ENCODE results near the gene MCTP2.

The MCTP2 gene, protein sequence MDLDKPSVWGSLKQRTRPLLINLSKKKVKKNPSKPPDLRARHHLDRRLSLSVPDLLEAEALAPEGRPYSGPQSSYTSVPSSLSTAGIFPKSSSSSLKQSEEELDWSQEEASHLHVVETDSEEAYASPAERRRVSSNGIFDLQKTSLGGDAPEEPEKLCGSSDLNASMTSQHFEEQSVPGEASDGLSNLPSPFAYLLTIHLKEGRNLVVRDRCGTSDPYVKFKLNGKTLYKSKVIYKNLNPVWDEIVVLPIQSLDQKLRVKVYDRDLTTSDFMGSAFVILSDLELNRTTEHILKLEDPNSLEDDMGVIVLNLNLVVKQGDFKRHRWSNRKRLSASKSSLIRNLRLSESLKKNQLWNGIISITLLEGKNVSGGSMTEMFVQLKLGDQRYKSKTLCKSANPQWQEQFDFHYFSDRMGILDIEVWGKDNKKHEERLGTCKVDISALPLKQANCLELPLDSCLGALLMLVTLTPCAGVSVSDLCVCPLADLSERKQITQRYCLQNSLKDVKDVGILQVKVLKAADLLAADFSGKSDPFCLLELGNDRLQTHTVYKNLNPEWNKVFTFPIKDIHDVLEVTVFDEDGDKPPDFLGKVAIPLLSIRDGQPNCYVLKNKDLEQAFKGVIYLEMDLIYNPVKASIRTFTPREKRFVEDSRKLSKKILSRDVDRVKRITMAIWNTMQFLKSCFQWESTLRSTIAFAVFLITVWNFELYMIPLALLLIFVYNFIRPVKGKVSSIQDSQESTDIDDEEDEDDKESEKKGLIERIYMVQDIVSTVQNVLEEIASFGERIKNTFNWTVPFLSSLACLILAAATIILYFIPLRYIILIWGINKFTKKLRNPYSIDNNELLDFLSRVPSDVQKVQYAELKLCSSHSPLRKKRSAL

DNA sequence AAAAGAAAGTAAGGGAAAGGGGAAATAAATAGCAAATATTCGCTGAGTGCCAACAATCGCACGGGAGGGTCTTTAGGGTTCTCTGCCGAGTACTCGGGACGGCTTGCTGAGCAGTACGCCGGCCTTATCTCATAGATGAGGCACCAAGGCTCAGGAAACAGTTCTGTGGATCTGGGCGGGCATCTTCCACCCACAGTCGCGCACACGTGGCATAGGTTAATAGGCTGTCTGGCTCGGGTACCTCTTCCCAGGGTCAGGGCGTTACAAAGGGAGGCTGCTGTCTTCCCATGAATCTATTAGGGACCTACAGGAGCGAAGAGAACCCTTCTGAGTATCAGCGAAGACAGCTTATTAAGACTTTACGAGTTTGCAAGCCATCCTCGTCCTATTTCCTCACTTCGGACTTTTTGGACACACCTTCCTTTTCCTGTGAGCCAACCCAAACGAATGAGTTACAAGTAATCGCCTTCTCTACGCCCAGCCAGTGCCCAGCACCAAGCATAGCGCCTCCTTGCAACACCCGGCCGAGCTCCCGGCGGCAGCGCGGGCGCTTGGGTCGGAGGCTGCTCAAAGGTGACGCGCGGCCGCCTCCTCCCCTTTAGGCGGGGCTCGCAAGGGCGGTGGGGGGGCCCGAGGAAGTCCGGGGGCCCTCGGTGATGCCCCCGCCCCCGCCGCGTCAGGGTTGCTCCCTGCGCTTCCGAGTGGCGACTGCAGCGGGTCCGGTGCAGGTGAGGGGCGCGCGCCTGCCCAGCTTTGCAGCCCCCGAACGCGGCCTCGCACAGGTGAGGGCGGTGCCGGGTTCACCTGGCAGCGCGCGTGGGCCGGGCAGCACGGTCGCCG lies at the start of gene MCTP2:
TSS of gene MCTP2 (plus strand) at position 679 of the 840 bp plus-strand sequence. CDS start 66,705 bp downstream, outside the sequence.
- FAIRE-seq, result no peak
- DNase-seq (ENCODE audit: insufficient read length, low spot score), result no peak
- TF ChIP-seq POLR2A (IDR thresholded peaks at IDR 0.05; ENCODE audit: low read depth, low read length), result no peak

DNA sequence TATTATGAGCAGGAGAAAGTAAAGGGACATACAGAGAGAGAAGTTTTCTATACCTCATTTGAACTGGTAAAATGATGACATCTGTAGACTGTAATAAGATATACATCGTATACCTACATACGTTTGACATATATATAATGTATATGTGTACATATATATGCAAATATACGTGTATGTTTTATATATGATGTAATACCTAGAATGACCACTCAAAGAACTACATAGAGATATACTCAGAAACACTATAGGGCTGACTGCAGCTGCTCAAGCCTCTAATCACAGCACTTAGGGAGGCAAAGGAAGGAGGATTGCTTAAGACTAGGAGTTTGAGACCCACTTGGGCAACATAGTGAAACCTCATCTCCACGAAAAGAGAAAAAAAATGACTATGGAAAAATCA lies 48.5 kb upstream of the MCTP2 start:
- no peak for DNase-seq (ENCODE audit: insufficient read length, low spot score)
- FAIRE-seq, result no peak
- no peak for TF ChIP-seq POLR2A (IDR thresholded peaks at IDR 0.05; ENCODE audit: low read depth, low read length)

DNA sequence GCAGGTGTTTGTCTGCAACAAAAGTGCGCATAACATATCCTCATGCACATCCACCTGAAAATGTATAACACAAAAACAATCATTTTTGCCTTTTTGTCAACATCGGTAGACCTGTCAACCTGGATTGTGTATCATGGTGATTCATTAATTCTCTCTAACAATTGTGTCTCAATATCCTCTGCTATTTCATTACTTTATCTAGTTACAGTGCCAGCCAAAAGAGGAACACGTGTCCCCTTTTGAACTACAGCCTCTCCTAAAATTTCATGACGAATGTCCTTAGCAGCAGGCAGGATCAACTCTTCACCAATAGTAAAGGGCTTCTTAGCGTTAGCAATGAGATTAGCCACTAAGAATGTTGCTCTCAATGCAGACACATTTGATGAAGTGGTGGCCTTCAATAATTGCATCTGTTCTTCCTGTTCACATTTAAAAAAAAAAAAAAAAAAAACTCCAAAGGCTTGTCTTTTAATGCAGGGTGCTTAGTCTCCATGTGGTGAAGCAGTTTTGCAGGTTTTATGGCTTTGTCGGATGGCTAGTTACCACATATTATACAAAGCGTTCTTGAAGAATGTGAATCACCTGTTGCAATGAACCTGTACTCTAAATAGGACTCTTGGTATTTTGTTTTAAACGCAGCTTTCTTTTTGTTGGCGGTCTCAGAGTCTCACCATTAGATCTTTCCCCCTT lies 45.7 kb upstream of the MCTP2 start:
- no peak for FAIRE-seq
- TF ChIP-seq POLR2A (IDR thresholded peaks at IDR 0.05; ENCODE audit: low read depth, low read length), result no peak
- no peak for DNase-seq (ENCODE audit: insufficient read length, low spot score)

DNA sequence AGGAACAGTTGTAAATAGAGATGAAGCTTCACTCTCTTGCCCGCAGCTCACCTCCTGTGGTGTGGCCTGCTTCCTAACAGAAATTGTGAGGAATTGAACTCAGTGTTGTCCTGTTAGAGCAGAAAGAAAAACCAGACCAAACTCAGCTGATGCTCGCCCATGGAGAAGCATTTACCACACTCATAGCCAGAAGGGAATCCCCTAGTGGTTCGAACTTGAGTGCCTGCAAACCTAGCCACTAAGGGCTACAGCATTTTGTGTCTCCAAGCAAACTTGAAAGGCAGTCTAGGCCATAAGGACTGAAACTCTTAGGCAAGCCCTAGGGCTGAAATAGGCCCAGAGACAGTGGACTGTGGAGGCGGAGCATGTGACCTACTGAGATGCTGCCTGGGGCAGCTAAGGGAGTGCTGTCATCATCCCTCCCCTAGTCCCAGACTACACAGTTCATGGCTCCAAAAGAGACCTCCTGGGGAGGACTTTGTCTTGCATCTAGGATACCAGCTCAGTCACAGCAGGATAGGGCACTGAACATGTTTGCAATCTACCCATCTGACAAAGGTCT lies 44.5 kb upstream of the MCTP2 start:
- FAIRE-seq (no peak), DNase-seq (ENCODE audit: insufficient read length, low spot score) (no peak)
- no peak for TF ChIP-seq POLR2A (IDR thresholded peaks at IDR 0.05; ENCODE audit: low read depth, low read length)

DNA sequence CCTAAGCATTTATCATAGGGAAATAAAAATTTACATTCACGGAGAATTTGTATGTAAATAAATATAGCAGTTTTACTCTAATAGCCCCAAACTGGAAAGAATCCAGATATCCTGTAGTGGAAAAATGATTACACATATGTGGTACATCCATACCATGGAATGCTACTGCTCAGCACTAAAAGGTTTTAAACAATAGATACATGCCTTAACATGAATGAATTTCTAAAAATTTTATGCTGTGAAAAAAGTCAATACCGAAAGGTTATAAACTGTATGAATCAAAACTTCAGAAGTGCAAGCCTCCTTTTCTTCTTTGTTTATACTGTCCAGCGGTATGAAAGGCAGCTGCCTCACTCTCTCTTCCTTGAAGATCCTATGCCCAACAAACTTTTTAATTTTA lies 37.5 kb upstream of the MCTP2 start:
- no peak for TF ChIP-seq POLR2A (IDR thresholded peaks at IDR 0.05; ENCODE audit: low read depth, low read length)
- FAIRE-seq (no peak), DNase-seq (ENCODE audit: insufficient read length, low spot score) (no peak)

DNA sequence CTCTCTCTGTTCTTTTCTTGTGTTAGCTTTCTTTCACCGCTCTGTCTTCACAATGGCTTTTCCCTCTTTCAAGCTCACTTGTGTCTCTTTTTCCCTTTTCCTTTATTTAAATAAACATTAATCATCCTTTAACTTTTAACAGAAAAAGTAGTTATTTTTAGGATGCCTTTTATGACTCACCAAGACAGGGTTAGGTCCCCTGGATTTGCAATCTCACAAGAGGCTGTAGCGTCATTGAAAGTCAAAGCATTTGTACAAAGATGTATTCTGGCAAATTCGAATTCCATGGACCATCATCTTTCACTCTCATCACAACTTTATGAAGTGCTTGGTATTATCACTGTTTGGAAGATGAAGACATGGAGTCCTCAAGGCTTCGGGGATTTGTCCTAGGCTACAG lies 34.8 kb upstream of the MCTP2 start:
- TF ChIP-seq POLR2A (IDR thresholded peaks at IDR 0.05; ENCODE audit: low read depth, low read length), result no peak
- DNase-seq (ENCODE audit: insufficient read length, low spot score) (no peak), FAIRE-seq (no peak)

DNA sequence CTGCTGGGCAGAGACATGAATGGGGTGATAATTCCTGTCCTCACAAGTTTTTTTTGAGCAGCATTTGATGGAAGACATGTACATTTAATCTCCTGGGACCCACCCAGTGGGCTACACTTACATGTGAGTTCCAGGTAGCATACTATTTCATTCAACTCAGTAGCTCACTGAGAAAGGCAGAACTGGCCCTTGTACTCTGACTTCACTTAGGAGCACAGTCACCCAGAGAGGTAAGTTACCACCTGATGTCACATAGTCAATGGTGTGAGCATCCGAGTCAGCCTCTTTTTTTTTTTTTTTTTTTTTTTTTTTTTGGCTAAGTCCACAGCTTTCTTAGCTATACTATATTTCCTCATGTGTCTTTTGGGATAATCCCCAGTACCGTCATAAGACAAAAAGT lies 32.7 kb upstream of the MCTP2 start:
- DNase-seq (ENCODE audit: insufficient read length, low spot score) (no peak), FAIRE-seq (no peak)
- TF ChIP-seq POLR2A (IDR thresholded peaks at IDR 0.05; ENCODE audit: low read depth, low read length), result no peak

DNA sequence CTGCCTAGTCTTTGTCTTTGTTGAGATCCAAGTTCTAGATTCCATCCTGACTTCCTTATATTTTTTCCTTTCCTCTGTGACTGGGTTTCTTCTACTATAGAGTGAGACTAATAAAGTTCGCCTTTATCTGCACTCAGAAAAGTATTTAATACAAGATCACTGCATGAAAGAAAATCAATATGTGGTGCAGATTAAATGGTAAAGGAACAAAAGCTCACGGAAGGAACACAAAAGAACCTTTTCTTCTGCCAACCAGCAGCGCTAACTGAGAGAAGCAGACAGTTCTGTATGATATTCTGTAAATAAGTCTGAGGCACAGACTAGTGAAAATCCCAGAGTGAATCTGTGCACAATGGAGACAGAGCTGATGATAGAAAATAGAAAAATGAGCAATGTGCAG lies 31.6 kb upstream of the MCTP2 start:
- FAIRE-seq, result no peak
- DNase-seq (ENCODE audit: insufficient read length, low spot score), result no peak
- no peak for TF ChIP-seq POLR2A (IDR thresholded peaks at IDR 0.05; ENCODE audit: low read depth, low read length)

DNA sequence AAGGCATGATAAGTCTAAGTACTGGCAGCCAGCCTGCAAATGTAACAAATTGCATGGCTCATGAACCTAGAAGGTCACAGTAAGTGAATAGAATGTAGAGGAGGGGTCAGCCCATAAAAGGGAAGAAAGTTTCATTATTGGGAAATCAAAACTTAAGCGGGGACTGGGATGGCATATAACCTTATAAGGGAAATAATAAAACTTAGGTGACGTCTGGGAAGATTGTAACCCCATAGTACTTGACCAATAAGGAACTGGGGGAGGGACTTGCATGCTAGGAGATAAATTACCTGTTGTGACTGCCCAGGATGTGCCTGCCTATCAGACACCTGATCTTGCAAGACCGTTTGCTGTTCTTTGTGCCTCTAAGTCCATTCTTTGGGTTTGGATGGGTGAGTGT lies 28.1 kb upstream of the MCTP2 start:
- no peak for FAIRE-seq
- TF ChIP-seq POLR2A (IDR thresholded peaks at IDR 0.05; ENCODE audit: low read depth, low read length), result no peak
- no peak for DNase-seq (ENCODE audit: insufficient read length, low spot score)

DNA sequence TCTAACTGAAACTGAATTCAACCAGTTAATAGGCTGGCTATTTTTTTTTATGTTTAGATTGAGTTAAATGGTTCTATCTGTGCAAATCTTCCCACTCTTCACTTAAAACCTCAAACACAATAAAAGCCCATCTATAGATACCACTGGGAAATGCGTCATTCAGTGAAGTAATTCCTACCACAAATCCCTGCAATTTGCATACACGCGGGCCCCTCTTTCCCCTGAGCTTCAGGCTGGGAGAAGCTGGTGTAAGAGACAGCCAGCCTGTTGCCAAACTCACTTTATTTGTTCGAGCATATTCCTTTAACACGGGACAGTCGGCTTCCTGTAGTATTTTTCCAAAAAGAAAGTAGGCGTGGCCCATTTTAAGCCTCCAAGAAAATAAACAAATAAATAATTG lies 26.0 kb upstream of the MCTP2 start:
- DNase-seq (ENCODE audit: insufficient read length, low spot score) (no peak), FAIRE-seq (no peak)
- TF ChIP-seq POLR2A (IDR thresholded peaks at IDR 0.05; ENCODE audit: low read depth, low read length), result no peak

DNA sequence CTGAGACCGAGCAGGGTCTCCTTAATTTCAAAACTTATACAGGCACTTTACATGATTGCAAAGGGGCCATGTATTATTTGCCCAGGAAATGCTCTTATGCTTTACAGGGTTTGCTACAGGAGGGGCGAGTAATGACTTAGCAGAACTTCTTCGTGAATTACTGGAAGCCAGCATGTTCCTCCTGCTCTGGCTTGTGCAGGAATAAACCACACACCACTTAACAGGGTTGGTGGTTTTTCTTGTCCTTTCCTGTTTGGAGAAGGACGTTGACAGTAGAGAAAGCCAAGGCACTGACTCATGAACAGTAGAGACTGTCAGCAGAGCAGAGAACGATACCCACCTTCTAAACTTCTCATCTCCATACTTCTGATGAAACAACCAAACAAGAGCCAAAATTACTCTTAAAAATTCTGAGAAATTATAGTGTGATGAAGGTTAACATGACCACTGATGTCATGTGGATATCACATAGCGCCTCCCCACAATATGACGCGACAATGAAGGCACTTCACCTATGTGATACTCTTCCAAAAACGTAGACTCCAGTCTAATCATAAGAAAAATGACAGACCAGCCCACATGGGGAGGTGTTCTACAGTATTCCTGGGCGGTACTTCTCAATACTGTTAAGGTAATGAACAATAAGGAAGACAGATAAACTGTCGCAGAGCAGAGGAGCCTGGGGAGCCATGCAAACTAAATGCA lies 24.7 kb upstream of the MCTP2 start:
- TF ChIP-seq POLR2A (IDR thresholded peaks at IDR 0.05; ENCODE audit: low read depth, low read length), result no peak
- DNase-seq (ENCODE audit: insufficient read length, low spot score) (no peak), FAIRE-seq (no peak)

DNA sequence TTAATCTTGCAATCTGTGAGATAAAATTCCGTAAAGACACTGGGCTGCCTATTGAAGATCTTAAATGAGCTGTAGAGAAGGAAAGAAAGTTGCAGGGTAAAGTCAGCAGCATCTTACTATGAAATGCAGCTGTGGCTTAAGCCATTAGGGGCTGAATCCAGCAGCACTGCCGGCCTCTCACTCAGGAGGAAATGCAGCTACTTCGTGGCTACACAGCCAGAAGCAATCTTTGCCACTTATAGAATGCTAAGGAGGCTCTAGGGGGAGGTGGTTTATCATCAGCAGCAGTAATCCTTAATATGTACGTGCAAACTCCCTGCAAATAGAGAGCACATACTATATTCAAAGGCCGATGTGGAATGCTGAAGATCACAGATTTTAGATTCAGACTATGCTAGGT lies 19.1 kb upstream of the MCTP2 start:
- FAIRE-seq (no peak), DNase-seq (ENCODE audit: insufficient read length, low spot score) (no peak)

More for the DNA sequence above, 19.1 kb upstream of the MCTP2 start:
- TF ChIP-seq POLR2A (IDR thresholded peaks at IDR 0.05; ENCODE audit: low read depth, low read length), result no peak
